B cell (primary cell): ENCODE results near the gene DYRK1A. TPM values are rescaled to one million over a fixed set of nuclear protein-coding genes. Genes with fewer than 3 reads are reported as not detected.

Experiments used
- ATAC-seq: fragments of 200-7000 bp; cut with Tn5 transposase; one replicate; pipeline ENCODE4 v1.10.0; 2021; ENCODE audit warnings: low read depth, mild to moderate bottlenecking, moderate number of reproducible peaks, moderate library complexity
- CTCF ChIA-PET: fragments of 350-600 bp; sonication (Branson Sonifier 250); formaldehyde crosslinking; loops from one replicate; lab custom pipeline; 2021; ENCODE audit warnings: antibody characterized with exemption, inconsistent platforms; lab: Charles Lee
- POLR2A ChIA-PET: fragments of 350-600 bp; sonication (Branson Sonifier 250); formaldehyde crosslinking; loops from one replicate; lab custom pipeline; 2021; ENCODE audit warnings: antibody characterized with exemption; lab: Charles Lee
- DNase-seq: peaks from one replicate; pipeline ENCODE4 v3.0.0; 2013
- H2AFZ ChIP-seq: 2 replicates; pipeline ENCODE4 v1.6.1; 2012; ENCODE audit warnings: mild to moderate bottlenecking, low read depth, low read length; ENCODE audit not compliant: insufficient read depth, poor library complexity, severe bottlenecking
- H3K27ac ChIP-seq, 2 donors: 1 replicate in 1 of 2; 2 replicates in 1 of 2; pipeline ENCODE4 v1.5.1; 2012 to 2013; ENCODE audit warnings: low read length in 2 of 2, mild to moderate bottlenecking in 2 of 2, moderate library complexity in 1 of 2
- H3K27me3 ChIP-seq, 4 experiments: fragments of 200-600 bp in 1 of 4; sonication (generic) in 1 of 4; replicated peaks in 1 of 4; 1 replicate in 2 of 4; 2 replicates in 2 of 4; pipeline versions ENCODE4 v1.6.1 to v1.7.0; 2013 to 2016; ENCODE audit warnings: low read length in 3 of 4, mild to moderate bottlenecking in 2 of 4, mixed read lengths in 1 of 4, moderate library complexity in 1 of 4; ENCODE audit not compliant: insufficient read depth in 4 of 4, control insufficient read depth in 3 of 4; ENCODE audit errors: control extremely low read depth in 1 of 4
- H3K36me3 ChIP-seq, 2 experiments: replicated peaks in 1 of 2; 1 replicate in 1 of 2; 2 replicates in 1 of 2; pipeline versions ENCODE4 v1.6.1 to v1.7.1; 2013; ENCODE audit warnings: low read length in 1 of 2; ENCODE audit not compliant: insufficient read depth in 2 of 2, control insufficient read depth in 1 of 2; ENCODE audit errors: control extremely low read depth in 1 of 2, extremely low read depth in 1 of 2
- H3K4me1 ChIP-seq, 2 donors: fragments of 200-600 bp in 1 of 2; sonication (generic) in 1 of 2; 1 replicate in 1 of 2; 2 replicates in 1 of 2; pipeline versions ENCODE4 v1.5.1 to v1.6.1; 2013 to 2017; ENCODE audit warnings: low read length in 2 of 2; ENCODE audit not compliant: control insufficient read depth in 2 of 2, insufficient read depth in 2 of 2
- H3K4me2 ChIP-seq: replicated peaks from 2 replicates; pipeline ENCODE3; 2012; ENCODE audit warnings: mild to moderate bottlenecking, low read depth, low read length; ENCODE audit not compliant: poor library complexity, severe bottlenecking
- H3K4me3 ChIP-seq, 5 experiments: fragments of 200-600 bp in 1 of 5; sonication (generic) in 1 of 5; 1 replicate in 3 of 5; 2 replicates in 2 of 5; pipeline versions ENCODE4 v1.5.1 to v1.7.0; 2011 to 2016; ENCODE audit warnings: low read length in 4 of 5, mild to moderate bottlenecking in 4 of 5, low read depth in 2 of 5, control low read depth in 1 of 5, moderate library complexity in 1 of 5; ENCODE audit not compliant: insufficient read depth in 1 of 5; ENCODE audit errors: control extremely low read depth in 1 of 5, extremely low read depth in 1 of 5
- H3K79me2 ChIP-seq: fragments of 200-600 bp; sonication (generic); one replicate; pipeline ENCODE4 v1.6.0; 2016; ENCODE audit warnings: low read length; ENCODE audit not compliant: control insufficient read depth, insufficient read depth
- H3K9ac ChIP-seq: fragments of 200-600 bp; sonication (generic); 2 replicates; pipeline ENCODE4 v1.6.1; 2017; ENCODE audit warnings: mild to moderate bottlenecking, low read length, moderate library complexity
- H3K9me3 ChIP-seq, 3 donors: one replicate each; pipeline versions ENCODE4 v1.6.1 to v1.7.1; 2013; ENCODE audit warnings: low read length in 2 of 3; ENCODE audit not compliant: control insufficient read depth in 2 of 3, insufficient read depth in 1 of 3; ENCODE audit errors: control extremely low read depth in 1 of 3
- H4K20me1 ChIP-seq: 2 replicates; pipeline ENCODE4 v1.6.0; 2012; ENCODE audit warnings: mild to moderate bottlenecking, low read length; ENCODE audit not compliant: insufficient read depth, control insufficient read depth, poor library complexity, severe bottlenecking
- H3K27ac Mint-ChIP-seq: one replicate; pipeline ENCODE4 v1.8.0; 2021; ENCODE audit warnings: mixed read lengths
- H3K27me3 Mint-ChIP-seq: one replicate; pipeline ENCODE4 v1.8.0; 2021; ENCODE audit warnings: mixed read lengths
- H3K4me1 Mint-ChIP-seq: one replicate; pipeline ENCODE4 v1.8.0; 2021; ENCODE audit warnings: mixed read lengths
- H3K4me3 Mint-ChIP-seq: one replicate; pipeline ENCODE4 v1.8.0; 2021; ENCODE audit warnings: mixed read lengths
- H3K9me3 Mint-ChIP-seq: one replicate; pipeline ENCODE4 v1.8.0; 2022; ENCODE audit warnings: mixed read lengths; ENCODE audit not compliant: insufficient read depth
- EZH2 ChIP-seq: IDR thresholded peaks from 2 replicates; pipeline ENCODE4 v1.6.1; 2012; ENCODE audit warnings: borderline replicate concordance, low read depth, mild to moderate bottlenecking, moderate library complexity, low read length; ENCODE audit not compliant: insufficient read depth, poor library complexity, severe bottlenecking
- WGBS: methylation state at CpG from one replicate; pipeline ENCODE4 v1.1.5; 2013; ENCODE audit warnings: missing lambda C conversion rate; ENCODE audit not compliant: insufficient coverage; 5-methylcytosine and 5-hydroxymethylcytosine counted together
- intact Hi-C: fragments of 100-400 bp; cut with micrococcal nuclease; formaldehyde crosslinking; loops from one replicate; pipeline ENCODE4 v1.10.0; 2022
- polyA plus RNA-seq: library from polyadenylated mRNA; depleted of rRNA; stranded (reverse); fragments of >200 nt; gene quantifications from 2 replicates; pipeline ENCODE4 v1.2.3, GENCODE V29; 2012
- total RNA-seq, 2 donors: library from RNA; stranded (reverse); fragments of 120-200 nt in 1 of 2; gene quantifications; 1 replicate in 1 of 2; 2 replicates in 1 of 2; pipeline versions ENCODE4 v1.2.3 to v1.2.4, GENCODE V29; 2013 to 2022
- TF ChIP-seq, protein P1 (sequence below): fragments of 200-600 bp; IDR thresholded peaks from one replicate; pipeline ENCODE4 v1.8.0; 2022; ENCODE audit warnings: antibody characterized with exemption, mild to moderate bottlenecking

Gene DYRK1A
- total and polyA plus RNA-seq, 2 donors (not counting 1 experiment from before 2014, with no cell fraction given) = 46.6 to 147 TPM

GRCh38 chr21:37367336-37367702, 746 bp downstream of the DYRK1A start:
- no peak for TF ChIP-seq EZH2
- TF ChIP-seq, protein P1, sequence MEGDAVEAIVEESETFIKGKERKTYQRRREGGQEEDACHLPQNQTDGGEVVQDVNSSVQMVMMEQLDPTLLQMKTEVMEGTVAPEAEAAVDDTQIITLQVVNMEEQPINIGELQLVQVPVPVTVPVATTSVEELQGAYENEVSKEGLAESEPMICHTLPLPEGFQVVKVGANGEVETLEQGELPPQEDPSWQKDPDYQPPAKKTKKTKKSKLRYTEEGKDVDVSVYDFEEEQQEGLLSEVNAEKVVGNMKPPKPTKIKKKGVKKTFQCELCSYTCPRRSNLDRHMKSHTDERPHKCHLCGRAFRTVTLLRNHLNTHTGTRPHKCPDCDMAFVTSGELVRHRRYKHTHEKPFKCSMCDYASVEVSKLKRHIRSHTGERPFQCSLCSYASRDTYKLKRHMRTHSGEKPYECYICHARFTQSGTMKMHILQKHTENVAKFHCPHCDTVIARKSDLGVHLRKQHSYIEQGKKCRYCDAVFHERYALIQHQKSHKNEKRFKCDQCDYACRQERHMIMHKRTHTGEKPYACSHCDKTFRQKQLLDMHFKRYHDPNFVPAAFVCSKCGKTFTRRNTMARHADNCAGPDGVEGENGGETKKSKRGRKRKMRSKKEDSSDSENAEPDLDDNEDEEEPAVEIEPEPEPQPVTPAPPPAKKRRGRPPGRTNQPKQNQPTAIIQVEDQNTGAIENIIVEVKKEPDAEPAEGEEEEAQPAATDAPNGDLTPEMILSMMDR = no peak
- peak overlapping the region; percentile 93 to 98 for H3K27ac ChIP-seq
- ChIA-PET CTCF (no interaction called here), POLR2A (no interaction called here)
- peak overlapping the region; percentile 94 for H3K9ac ChIP-seq
- peaks cover 48% of the 10 kb centered on the region for H3K79me2 ChIP-seq
- Mint-ChIP-seq H3K4me3 (no peak overlapping the region), H3K4me1 (peaks cover 53% of the 10 kb centered on the region), H3K27me3 (no peaks in the 10 kb centered on the region), H3K27ac (no peak overlapping the region), H3K9me3 (no peaks in the 10 kb centered on the region)
- peak overlapping the region; percentile 77 for H3K4me2 ChIP-seq
- no peak for ATAC-seq
- intact Hi-C loops = loop anchor here (1.0 to 10.0 kb wide), 8 partner anchors 68 to 1303 kb away; partner anchors contain the start of genes DOP1B, MORC3, PIGP and SETD4
- H3K36me3 ChIP-seq = no peaks in the 10 kb centered on the region
- no peak for DNase-seq
- H4K20me1 ChIP-seq = peaks cover 30% of the 10 kb centered on the region
- no peaks in the 10 kb centered on the region for H3K27me3 ChIP-seq
- under 1% methylated on average over 61 of the region's 61 CpGs for WGBS
- H3K4me3 ChIP-seq = peak overlapping the region; percentile 13 to 88 (median 80)
- H2AFZ ChIP-seq = no peak overlapping the region
- H3K9me3 ChIP-seq = no peaks in the 10 kb centered on the region
- H3K4me1 ChIP-seq = peaks cover 45% of the 10 kb centered on the region in 2 donors

- TF ChIP-seq, protein P1 = no peak
- TF ChIP-seq EZH2 = no peak
- Mint-ChIP-seq H3K4me3 (peak overlapping the region; percentile 89), H3K4me1 (peaks cover 59% of the 10 kb centered on the region), H3K9me3 (no peaks in the 10 kb centered on the region), H3K27ac (peak overlapping the region; percentile 89), H3K27me3 (no peaks in the 10 kb centered on the region)
- peaks cover 50 to 51% of the 10 kb centered on the region in 2 donors for H3K4me1 ChIP-seq
- ATAC-seq = no peak
- peak overlapping the region; percentile 60 to 98 for H3K27ac ChIP-seq
- no peaks in the 10 kb centered on the region for H3K9me3 ChIP-seq
- CTCF ChIA-PET = interaction anchor here (1.0 kb wide), 1 partner anchor 9 kb away, joined by 3 read pairs; no protein-coding TSS in a partner anchor
- WGBS = under 1% methylated on average over 40 of the region's 68 CpGs
- H3K4me3 ChIP-seq = peak overlapping the region; percentile 66 to 88 (median 80)
- H3K27me3 ChIP-seq = no peaks in the 10 kb centered on the region
- H3K9ac ChIP-seq = peak overlapping the region; percentile 94
- no peaks in the 10 kb centered on the region for H3K36me3 ChIP-seq
- H2AFZ ChIP-seq = no peak overlapping the region
- H3K79me2 ChIP-seq = peaks cover 54% of the 10 kb centered on the region
- DNase-seq = peak; percentile 50
- peaks cover 35% of the 10 kb centered on the region for H4K20me1 ChIP-seq
- intact Hi-C loops = loop anchor here (1.0 to 10.0 kb wide), 8 partner anchors 67 to 1303 kb away; partner anchors contain the start of genes DOP1B, MORC3, PIGP and SETD4
- POLR2A ChIA-PET = interaction anchor here (2.1 kb wide), 1 partner anchor 100 kb away, joined by 6 read pairs; the partner anchor contains the start of gene VPS26C
- H3K4me2 ChIP-seq = peak overlapping the region; percentile 77
Observed at GRCh38 chr21:37367703-37368540, 1.3 kb downstream of the DYRK1A start.
